CD4-positive, alpha-beta T cell treated with Interleukin-4 for 1 hour (primary cell): Measurements from ENCODE around the gene ITIH5.

Experiments
- DNase-seq, 2 donors: peaks; one replicate each; pipeline ENCODE4 v3.0.0-alpha.2; 2020 to 2022

The ITIH5 gene

DNA sequence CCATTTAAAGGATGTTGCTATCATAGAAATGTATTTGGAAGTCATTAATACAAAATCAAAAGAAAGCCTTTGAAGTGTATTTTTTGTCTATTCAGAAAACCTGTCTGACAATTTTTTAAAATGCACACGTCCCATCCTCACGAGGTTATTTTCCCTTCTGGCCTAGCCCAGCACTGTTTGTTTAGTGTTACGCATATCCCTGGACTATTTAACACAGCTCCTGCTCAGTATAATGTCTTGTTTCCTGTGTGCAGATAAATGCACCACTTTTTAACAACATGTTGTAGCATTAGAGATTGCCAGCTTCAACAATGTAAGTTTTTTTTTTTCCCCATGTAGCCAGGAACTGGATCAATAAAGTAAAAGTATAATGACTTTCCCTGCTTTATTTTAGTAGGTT, 153.3 kb downstream of the ITIH5 start:
- DNase-seq, result no peak

DNA sequence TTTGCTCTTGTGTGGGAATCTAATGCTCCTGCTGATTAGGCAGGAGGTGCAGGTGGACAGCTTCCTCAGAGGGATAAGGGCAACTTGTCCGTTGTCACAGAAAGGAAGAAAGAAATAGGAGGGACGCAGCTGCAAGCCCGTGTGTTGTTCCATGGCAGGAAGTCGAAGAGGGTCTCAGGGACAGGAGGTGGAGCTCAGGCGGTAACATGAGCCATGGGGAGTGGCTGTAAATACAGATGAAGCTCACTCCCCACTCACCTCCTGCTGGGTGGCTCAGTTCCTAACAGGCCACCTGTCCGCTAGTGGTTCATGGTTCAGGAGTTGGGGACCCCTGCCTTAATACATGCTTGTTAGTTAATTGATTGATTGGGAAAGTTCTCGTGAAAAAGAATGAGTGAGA, 154.3 kb downstream of the ITIH5 start:
- DNase-seq, result no peak

DNA sequence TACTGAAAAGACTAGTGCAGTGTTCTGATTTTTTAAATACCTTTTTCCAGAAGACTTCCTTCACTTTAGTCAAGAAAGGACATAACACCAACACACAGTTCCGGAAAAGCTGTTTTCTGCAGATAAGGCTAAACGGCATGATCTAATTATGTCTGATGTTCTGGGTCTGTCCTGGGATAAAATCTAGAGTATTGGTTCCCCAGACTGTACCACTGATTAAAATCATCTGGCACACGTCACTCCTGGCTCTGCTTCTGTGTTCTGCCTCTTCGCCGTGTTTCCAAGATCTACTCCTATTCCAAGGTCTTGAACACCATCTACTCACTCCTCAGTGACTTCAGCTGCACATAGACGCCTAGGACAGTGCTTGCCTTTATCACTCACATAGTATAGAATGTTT, 155.2 kb downstream of the ITIH5 start:
- no peak for DNase-seq
